GM23248 (cell line): ENCODE data around the gene DSE. TPM values are rescaled to one million over a fixed set of nuclear protein-coding genes. Genes with fewer than 3 reads are reported as not detected.

Experiments
- DNase-seq: peaks from one replicate; pipeline ENCODE4 v3.0.0-alpha.2; 2015
- H2AFZ ChIP-seq: fragments of 200-600 bp; sonication (generic); 2 replicates; pipeline ENCODE4 v1.6.1; 2016; ENCODE audit warnings: antibody characterized with exemption
- H3F3A ChIP-seq: fragments of 200-600 bp; sonication (generic); 2 replicates; pipeline ENCODE4 v1.6.1; 2016; ENCODE audit warnings: mild to moderate bottlenecking, antibody characterized with exemption, mixed run types; ENCODE audit not compliant: insufficient read depth
- H3K27ac ChIP-seq: fragments of 200-600 bp; sonication (generic); 2 replicates; pipeline ENCODE4 v1.5.1; 2016; ENCODE audit warnings: mild to moderate bottlenecking
- H3K27me3 ChIP-seq: fragments of 200-600 bp; sonication (generic); replicated peaks from 2 replicates; pipeline ENCODE4 v1.6.1; 2016; ENCODE audit warnings: mild to moderate bottlenecking; ENCODE audit not compliant: insufficient read depth
- H3K36me3 ChIP-seq: fragments of 200-600 bp; sonication (generic); 2 replicates; pipeline ENCODE4 v1.6.1; 2016; ENCODE audit warnings: low read depth, mild to moderate bottlenecking
- H3K4me1 ChIP-seq: fragments of 200-600 bp; sonication (generic); 2 replicates; pipeline ENCODE4 v1.6.1; 2016; ENCODE audit warnings: mild to moderate bottlenecking; ENCODE audit not compliant: insufficient read depth
- H3K4me2 ChIP-seq: fragments of 200-600 bp; sonication (generic); one replicate; pipeline ENCODE4 v1.6.1; 2016; ENCODE audit warnings: mild to moderate bottlenecking; ENCODE audit not compliant: unreplicated experiment
- H3K4me3 ChIP-seq: fragments of 200-600 bp; sonication (generic); 2 replicates; pipeline ENCODE4 v1.5.1; 2016; ENCODE audit warnings: mild to moderate bottlenecking
- H3K79me2 ChIP-seq: fragments of 200-600 bp; sonication (generic); 2 replicates; pipeline ENCODE4 v1.6.1; 2016; ENCODE audit warnings: mild to moderate bottlenecking; ENCODE audit not compliant: insufficient read depth
- H3K9ac ChIP-seq: fragments of 200-600 bp; sonication (generic); 2 replicates; pipeline ENCODE4 v1.6.1; 2016; ENCODE audit warnings: mild to moderate bottlenecking
- H3K9me2 ChIP-seq: fragments of 200-600 bp; sonication (generic); 2 replicates; pipeline ENCODE4 v1.6.1; 2016; ENCODE audit warnings: mixed run types, mild to moderate bottlenecking, moderate library complexity; ENCODE audit not compliant: insufficient read depth
- H3K9me3 ChIP-seq: fragments of 200-600 bp; sonication (generic); one replicate; pipeline ENCODE4 v1.6.1; 2017; ENCODE audit warnings: low read depth
- H4K20me1 ChIP-seq: fragments of 200-600 bp; sonication (generic); 2 replicates; pipeline ENCODE4 v1.6.0; 2016; ENCODE audit not compliant: insufficient read depth
- EZH2 ChIP-seq: fragments of 200-600 bp; sonication (generic); IDR thresholded peaks from 2 replicates; pipeline ENCODE4 v1.6.1; 2018; ENCODE audit warnings: antibody characterized with exemption, mild to moderate bottlenecking; ENCODE audit not compliant: insufficient read depth, poor library complexity, severe bottlenecking
- EZH2phosphoT487 ChIP-seq: fragments of 200-600 bp; sonication (generic); IDR thresholded peaks from 2 replicates; pipeline ENCODE4 v1.6.1; 2018; ENCODE audit warnings: antibody characterized with exemption, moderate library complexity, mild to moderate bottlenecking, low read depth; ENCODE audit not compliant: insufficient read depth
- WGBS, 2 experiments: methylation state at CpG; one replicate each; pipeline ENCODE4 v1.1.6; 2015 to 2017; ENCODE audit warnings: low lambda C conversion rate in 2 of 2, low coverage in 1 of 2; ENCODE audit errors: missing lambda C conversion rate in 2 of 2; 5-methylcytosine and 5-hydroxymethylcytosine counted together
- in situ Hi-C: fragments of 300-500 bp; cut with MboI; formaldehyde crosslinking; loops from 2 replicates; pipeline ENCODE4 v1.15.0; 2020
- polyA plus RNA-seq: library from polyadenylated mRNA; unstranded; fragments of >200 nt; fragmentation: Nextera tagmentation; extraction: Ambion mirVana; gene quantifications from 2 replicates; pipeline ENCODE4 v1.2.1, GENCODE V29; 2016
- total RNA-seq: library from RNA; depleted of rRNA; stranded (reverse); fragments of >200 nt; shearing (Covaris generic); gene quantifications from 2 replicates; pipeline ENCODE4 v1.2.3, GENCODE V29; 2014

The DSE gene
- total and polyA plus RNA-seq, 2 experiments from 2014 or later, result 42.7 to 83.9 TPM

DNA sequence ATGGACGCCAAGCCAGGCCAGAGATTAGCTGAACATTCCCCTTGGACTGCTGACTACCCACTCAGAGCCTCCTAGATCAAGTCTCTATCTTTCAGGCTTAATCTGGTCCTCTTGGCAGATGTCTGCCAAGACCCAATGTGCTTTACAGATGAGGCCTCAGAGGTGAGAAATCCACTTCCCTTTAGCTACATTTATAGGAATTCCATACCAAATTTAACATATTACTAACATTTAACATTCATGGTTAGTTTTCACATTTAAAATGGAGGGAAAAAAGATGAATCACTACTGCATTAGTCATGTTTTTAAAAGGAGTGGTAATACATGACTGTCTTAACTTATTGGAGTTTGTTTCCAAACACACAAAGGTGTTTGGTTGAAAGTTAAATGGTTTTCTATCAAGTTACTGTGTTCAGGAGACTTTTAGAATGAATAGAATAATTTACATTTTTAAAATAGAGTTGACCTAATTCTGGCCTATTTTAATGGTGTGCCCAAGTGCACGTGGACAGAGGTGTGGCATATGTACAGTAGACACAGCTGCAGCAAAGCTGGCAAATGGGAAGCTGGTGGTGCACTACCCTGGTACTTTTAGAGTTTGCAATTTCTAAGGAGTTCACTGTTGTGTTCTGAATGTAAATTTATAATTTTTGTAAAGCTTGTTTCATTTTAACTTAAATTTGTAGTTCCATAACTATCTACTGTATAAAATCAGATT, 48.5 kb downstream of the DSE start:
- peaks cover 17% of the 10 kb centered on the region; the same call in 1 of the 2 replicates for H3F3A ChIP-seq
- H3K79me2 ChIP-seq, result peaks cover 96% of the 10 kb centered on the region
- no peaks in the 10 kb centered on the region for H3K9me3 ChIP-seq
- no peaks in the 10 kb centered on the region for H3K27me3 ChIP-seq
- peaks cover 6% of the 10 kb centered on the region; the same call in 1 of the 2 replicates for H3K36me3 ChIP-seq
- 0 out of 2 replicates have a peak, but pooled peaks cover 3% of the 10 kb centered on the region for H4K20me1 ChIP-seq
- in situ Hi-C loops, result no loop called here
- TF ChIP-seq EZH2 (no peak), EZH2phosphoT487 (no peak)
- no peak overlapping the region for H3K9ac ChIP-seq
- peak overlapping the region; percentile 40; the same call in 1 of the 2 replicates for H3K27ac ChIP-seq
- no peak overlapping the region for H3K4me3 ChIP-seq
- DNase-seq, result peak; percentile 58
- no peak overlapping the region for H2AFZ ChIP-seq
- no peaks in the 10 kb centered on the region for H3K9me2 ChIP-seq
- WGBS, 2 experiments, result 73 to 77% methylated on average over 2 of the region's 2 CpGs
- H3K4me2 ChIP-seq, result peak overlapping the region; percentile 50
- H3K4me1 ChIP-seq, result peaks cover 26% of the 10 kb centered on the region

DNA sequence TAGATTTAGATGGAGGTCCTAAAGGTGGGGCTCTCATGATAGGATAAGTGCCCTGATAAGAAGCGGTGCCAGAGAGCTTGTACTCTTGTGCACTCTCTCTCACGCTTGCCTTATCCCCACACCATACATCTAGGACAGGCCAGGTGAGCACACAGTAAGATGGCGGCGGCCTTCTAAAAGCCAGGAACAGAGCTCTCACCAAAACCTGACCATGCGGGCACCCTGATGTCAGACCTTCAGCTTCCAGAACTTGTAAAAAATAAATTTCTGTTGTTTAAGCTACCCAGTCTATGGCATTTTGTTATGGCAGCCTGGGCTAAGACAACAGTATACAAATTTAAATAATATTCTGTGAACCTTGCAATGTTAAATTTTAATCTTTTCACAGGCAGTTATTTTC, 49.6 kb downstream of the DSE start:
- peaks cover 23% of the 10 kb centered on the region; the same call in 1 of the 2 replicates for H3F3A ChIP-seq
- no peaks in the 10 kb centered on the region for H3K36me3 ChIP-seq
- in situ Hi-C loops, result loop anchor here (10.0 kb wide), 1 partner anchor 136 kb away; no protein-coding TSS in a partner anchor
- H4K20me1 ChIP-seq, result 0 out of 2 replicates have a peak, but pooled peaks cover 3% of the 10 kb centered on the region
- no peak overlapping the region for H3K4me3 ChIP-seq
- peaks cover 33% of the 10 kb centered on the region for H3K4me1 ChIP-seq
- WGBS, 2 experiments, result 96 to 97% methylated on average over 5 of the region's 5 CpGs
- no peak for DNase-seq
- TF ChIP-seq EZH2, result no peak
- no peak for TF ChIP-seq EZH2phosphoT487
- H3K9me3 ChIP-seq, result no peaks in the 10 kb centered on the region
- no peak overlapping the region for H3K4me2 ChIP-seq
- no peak overlapping the region for H2AFZ ChIP-seq
- H3K9ac ChIP-seq, result no peak overlapping the region
- no peaks in the 10 kb centered on the region for H3K9me2 ChIP-seq
- peaks cover 93% of the 10 kb centered on the region for H3K79me2 ChIP-seq
- no peak overlapping the region for H3K27ac ChIP-seq
- no peaks in the 10 kb centered on the region for H3K27me3 ChIP-seq

DNA sequence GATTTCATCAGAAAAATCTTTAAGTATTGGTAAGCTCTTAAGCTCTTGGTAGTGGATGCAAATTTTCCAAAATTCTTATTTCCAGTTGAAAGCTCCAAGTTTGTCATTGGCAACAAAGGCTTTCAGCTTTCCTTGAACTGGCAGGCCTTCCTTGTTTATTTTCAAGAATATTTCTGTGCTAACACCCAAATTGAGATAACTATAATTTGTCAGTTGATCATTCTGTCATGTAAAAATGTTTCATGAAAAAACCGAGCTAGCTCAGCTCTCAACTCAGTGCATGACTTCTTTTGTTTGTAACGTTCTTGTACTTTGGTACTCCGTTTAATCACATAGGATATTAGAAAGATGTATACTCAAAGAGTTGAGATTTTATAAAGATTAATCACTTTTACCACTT, 51.5 kb downstream of the DSE start:
- Histone ChIP-seq H3K36me3 (peaks cover 9% of the 10 kb centered on the region), H3K9ac (no peak overlapping the region), H2AFZ (no peak overlapping the region), H3K4me1 (peaks cover 33% of the 10 kb centered on the region), H3K4me2 (no peak overlapping the region), H4K20me1 (no peaks in the 10 kb centered on the region), H3K27me3 (no peaks in the 10 kb centered on the region), H3K4me3 (no peak overlapping the region), H3K9me3 (no peaks in the 10 kb centered on the region), H3K27ac (no peak overlapping the region), H3K79me2 (peaks cover 90% of the 10 kb centered on the region), H3K9me2 (no peaks in the 10 kb centered on the region), H3F3A (peaks cover 23% of the 10 kb centered on the region; the same call in 1 of the 2 replicates)
- 27% methylated on average over 3 of the region's 3 CpGs for WGBS, 2 experiments
- in situ Hi-C loops, result loop anchor here (10.0 kb wide), 1 partner anchor 137 kb away; no protein-coding TSS in a partner anchor
- DNase-seq, result no peak
- TF ChIP-seq EZH2, result no peak
- no peak for TF ChIP-seq EZH2phosphoT487

DNA sequence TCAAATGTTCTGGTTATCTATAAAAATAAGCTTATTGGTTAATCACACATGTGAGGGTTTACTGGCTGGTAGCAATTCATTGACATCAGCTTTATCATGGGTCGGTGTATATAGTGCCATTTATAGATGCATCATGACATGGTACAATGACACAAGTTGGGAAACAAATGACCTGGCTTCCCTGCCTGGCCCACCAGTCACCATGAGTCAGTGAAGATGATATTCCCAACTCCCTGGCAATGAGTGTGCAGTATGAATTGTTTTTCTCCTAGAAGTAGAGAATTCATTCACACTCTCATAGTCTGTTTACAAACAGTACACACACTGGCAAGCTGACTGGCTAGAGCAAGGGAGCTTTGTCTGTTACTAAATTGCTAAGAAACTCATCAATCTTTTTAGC, 53.3 kb downstream of the DSE start:
- peak overlapping the region; percentile 69 for H3K27ac ChIP-seq
- WGBS, 2 experiments, result 0 to 5% methylated on average over 1 of the region's 1 CpG
- no peaks in the 10 kb centered on the region for H3K9me3 ChIP-seq
- no peaks in the 10 kb centered on the region for H3K9me2 ChIP-seq
- H3K4me3 ChIP-seq, result no peak overlapping the region
- no peaks in the 10 kb centered on the region for H4K20me1 ChIP-seq
- peaks cover 23% of the 10 kb centered on the region; the same call in 1 of the 2 replicates for H3F3A ChIP-seq
- in situ Hi-C loops, result loop anchor here (10.0 kb wide), 1 partner anchor 139 kb away; no protein-coding TSS in a partner anchor
- peak overlapping the region; percentile 25 for H3K4me2 ChIP-seq
- peaks cover 31% of the 10 kb centered on the region for H3K4me1 ChIP-seq
- H2AFZ ChIP-seq, result no peak overlapping the region
- peaks cover 83% of the 10 kb centered on the region for H3K79me2 ChIP-seq
- peak; percentile 88 for DNase-seq
- H3K9ac ChIP-seq, result peak overlapping the region; percentile 23
- TF ChIP-seq EZH2, result no peak
- H3K36me3 ChIP-seq, result peaks cover 16% of the 10 kb centered on the region
- H3K27me3 ChIP-seq, result no peaks in the 10 kb centered on the region
